Transverse colon (tissue), 4 donors: Measurements from ENCODE around the gene ATMIN.

ENCODE experiments used
- POLR2AphosphoS5 ChIP-seq, 3 donors: sonication (generic); formaldehyde crosslinking; IDR thresholded peaks; one replicate each; pipeline ENCODE4 v1.6.1; 2016; ENCODE audit warnings: antibody characterized with exemption in 3 of 3
- TF ChIP-seq, protein P1 (sequence below), 5 experiments: fragments of 200-600 bp in 3 of 5; fragments of 450-650 bp in 2 of 5; sonication (generic) in 3 of 5; IDR thresholded peaks; 1 replicate in 2 of 5; 2 replicates in 3 of 5; pipeline ENCODE4 v1.5.1; 2016 to 2017; ENCODE audit warnings: antibody characterized with exemption in 5 of 5, inconsistent platforms in 3 of 5, mild to moderate bottlenecking in 2 of 5, moderate library complexity in 1 of 5

DNA sequence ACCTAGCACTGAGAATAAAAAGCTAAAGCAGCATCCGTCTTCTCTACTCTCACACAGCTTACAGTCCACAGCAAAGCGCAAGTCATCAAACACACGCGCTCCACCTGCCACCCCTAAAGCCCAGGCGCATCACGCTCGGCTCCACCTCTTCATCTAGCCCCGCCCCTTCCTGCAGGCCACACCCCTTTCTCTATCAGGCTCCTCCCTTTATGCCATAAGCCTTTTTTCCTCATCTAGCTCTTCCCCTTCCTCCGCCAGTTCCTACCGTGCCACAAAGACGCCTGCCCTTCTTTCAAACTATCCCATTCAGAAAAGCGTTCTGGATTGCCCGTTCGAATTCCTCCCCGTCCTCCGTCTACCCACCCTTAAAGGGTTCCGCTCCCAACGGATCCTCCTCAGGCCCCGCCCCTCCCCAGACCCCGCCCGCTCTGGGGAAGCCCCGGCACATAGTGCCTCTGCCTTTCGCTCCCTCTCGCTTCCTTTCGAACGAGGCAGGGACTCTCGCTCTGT lies 41.0 kb downstream of the ATMIN start:
- no peak for TF ChIP-seq POLR2AphosphoS5 (IDR thresholded peaks at IDR 0.05)
- TF ChIP-seq, protein P1, sequence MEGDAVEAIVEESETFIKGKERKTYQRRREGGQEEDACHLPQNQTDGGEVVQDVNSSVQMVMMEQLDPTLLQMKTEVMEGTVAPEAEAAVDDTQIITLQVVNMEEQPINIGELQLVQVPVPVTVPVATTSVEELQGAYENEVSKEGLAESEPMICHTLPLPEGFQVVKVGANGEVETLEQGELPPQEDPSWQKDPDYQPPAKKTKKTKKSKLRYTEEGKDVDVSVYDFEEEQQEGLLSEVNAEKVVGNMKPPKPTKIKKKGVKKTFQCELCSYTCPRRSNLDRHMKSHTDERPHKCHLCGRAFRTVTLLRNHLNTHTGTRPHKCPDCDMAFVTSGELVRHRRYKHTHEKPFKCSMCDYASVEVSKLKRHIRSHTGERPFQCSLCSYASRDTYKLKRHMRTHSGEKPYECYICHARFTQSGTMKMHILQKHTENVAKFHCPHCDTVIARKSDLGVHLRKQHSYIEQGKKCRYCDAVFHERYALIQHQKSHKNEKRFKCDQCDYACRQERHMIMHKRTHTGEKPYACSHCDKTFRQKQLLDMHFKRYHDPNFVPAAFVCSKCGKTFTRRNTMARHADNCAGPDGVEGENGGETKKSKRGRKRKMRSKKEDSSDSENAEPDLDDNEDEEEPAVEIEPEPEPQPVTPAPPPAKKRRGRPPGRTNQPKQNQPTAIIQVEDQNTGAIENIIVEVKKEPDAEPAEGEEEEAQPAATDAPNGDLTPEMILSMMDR (IDR thresholded peaks at IDR 0.05), result no peak
